PC-9 (cell line): ENCODE results near the gene TRIM38.

Experiments
- CTCF ChIP-seq: fragments of 200-600 bp; sonication (generic); conservative IDR thresholded peaks from 2 replicates; pipeline ENCODE4 v1.6.1; 2017; ENCODE audit warnings: mixed run types, antibody characterized with exemption, mild to moderate bottlenecking, moderate library complexity
- EZH2 ChIP-seq: fragments of 200-600 bp; sonication (generic); IDR thresholded peaks from 2 replicates; pipeline ENCODE4 v1.8.0; 2017; ENCODE audit warnings: antibody characterized with exemption, low read depth

DNA sequence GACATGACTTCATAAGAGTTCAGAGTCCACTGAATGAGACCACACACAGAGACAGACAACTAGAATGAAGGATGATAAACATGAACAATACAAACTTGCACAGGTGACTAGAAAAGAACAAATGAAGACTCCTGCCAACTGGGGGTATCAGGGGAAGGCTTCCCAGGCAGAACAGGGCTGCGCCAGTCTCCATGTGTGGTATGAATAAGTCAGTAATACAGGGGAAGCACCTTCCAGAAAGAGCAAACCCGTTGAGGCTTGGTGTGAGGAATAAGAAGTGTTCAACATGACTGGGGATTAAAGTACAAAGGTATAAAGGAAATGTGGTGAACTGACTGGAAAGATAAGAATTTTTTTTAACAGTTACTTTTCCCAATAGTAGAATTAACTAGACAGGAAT is 28.4 kb upstream of the TRIM38 start:
- TF ChIP-seq CTCF (no peak), EZH2 (no peak)
